ENCODE data around the gene STEAP1. TPM values are rescaled to one million over a fixed set of nuclear protein-coding genes. Genes with fewer than 3 reads are reported as not detected.
"Not testable (repeated sequence)": the region's sequence is repeated elsewhere in the genome, so short reads cannot be mapped to it uniquely, and the experiment has no call there.

The STEAP1 gene
- total RNA-seq, 6 experiments from 2014 or later: 5.0 to 60.4 (median 37.1) TPM

GRCh38 chr7:90180649-90181048 lies 26.4 kb downstream of the STEAP1 start:
- Histone ChIP-seq H3K4me1 (peaks cover 0 to 26% (median 0%) of the 10 kb centered on the region in 4 donors), H3K27me3 (no peaks in the 10 kb centered on the region), H3K4me3 (no peak overlapping the region), H3K27ac (peak overlapping the region in 1 of 3 donors; percentile 8), H3K36me3 (no peaks in the 10 kb centered on the region), H3K9me3 (no peaks in the 10 kb centered on the region)
- intact Hi-C loops (cut with DNase I): no loop called here
- ATAC-seq (peak in 3 of 4 donors; percentile 37 to 54 (median 39)), DNase-seq (no peak)
- TF ChIP-seq, protein P1, sequence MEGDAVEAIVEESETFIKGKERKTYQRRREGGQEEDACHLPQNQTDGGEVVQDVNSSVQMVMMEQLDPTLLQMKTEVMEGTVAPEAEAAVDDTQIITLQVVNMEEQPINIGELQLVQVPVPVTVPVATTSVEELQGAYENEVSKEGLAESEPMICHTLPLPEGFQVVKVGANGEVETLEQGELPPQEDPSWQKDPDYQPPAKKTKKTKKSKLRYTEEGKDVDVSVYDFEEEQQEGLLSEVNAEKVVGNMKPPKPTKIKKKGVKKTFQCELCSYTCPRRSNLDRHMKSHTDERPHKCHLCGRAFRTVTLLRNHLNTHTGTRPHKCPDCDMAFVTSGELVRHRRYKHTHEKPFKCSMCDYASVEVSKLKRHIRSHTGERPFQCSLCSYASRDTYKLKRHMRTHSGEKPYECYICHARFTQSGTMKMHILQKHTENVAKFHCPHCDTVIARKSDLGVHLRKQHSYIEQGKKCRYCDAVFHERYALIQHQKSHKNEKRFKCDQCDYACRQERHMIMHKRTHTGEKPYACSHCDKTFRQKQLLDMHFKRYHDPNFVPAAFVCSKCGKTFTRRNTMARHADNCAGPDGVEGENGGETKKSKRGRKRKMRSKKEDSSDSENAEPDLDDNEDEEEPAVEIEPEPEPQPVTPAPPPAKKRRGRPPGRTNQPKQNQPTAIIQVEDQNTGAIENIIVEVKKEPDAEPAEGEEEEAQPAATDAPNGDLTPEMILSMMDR (IDR thresholded peaks at IDR 0.05): no peak
- TF ChIP-seq POLR2A (IDR thresholded peaks at IDR 0.05): no peak

DNA sequence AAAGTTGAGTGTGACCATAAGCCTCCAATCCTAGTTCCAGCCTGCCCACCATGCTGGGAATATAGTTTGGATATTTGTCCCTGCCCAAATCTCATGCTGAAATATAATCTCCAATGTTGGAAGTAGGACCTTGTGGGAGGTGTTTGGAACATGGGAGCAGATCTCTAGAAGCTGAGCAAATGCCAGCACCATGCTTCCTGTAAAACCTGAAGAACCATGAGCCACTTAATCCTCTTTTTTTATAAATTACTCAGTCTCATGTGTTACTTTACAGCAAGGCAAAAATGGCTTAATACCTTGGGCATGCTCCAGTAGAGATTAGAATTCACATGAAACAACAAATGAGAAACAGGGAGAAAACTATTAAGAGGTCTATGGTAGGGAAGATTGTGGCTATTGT lies 27.2 kb downstream of the STEAP1 start:
- DNase-seq (no peak), ATAC-seq (no peak)
- no peaks in the 10 kb centered on the region for H3K36me3 ChIP-seq
- intact Hi-C loops (cut with DNase I): no loop called here
- no peaks in the 10 kb centered on the region for H3K27me3 ChIP-seq
- H3K27ac ChIP-seq: no peak overlapping the region
- H3K4me3 ChIP-seq: no peak overlapping the region
- TF ChIP-seq, protein P1 (IDR thresholded peaks at IDR 0.05): no peak
- TF ChIP-seq POLR2A (IDR thresholded peaks at IDR 0.05): no peak
- H3K9me3 ChIP-seq: no peaks in the 10 kb centered on the region
- H3K4me1 ChIP-seq: peaks cover 0 to 22% (median 0%) of the 10 kb centered on the region in 4 donors

DNA sequence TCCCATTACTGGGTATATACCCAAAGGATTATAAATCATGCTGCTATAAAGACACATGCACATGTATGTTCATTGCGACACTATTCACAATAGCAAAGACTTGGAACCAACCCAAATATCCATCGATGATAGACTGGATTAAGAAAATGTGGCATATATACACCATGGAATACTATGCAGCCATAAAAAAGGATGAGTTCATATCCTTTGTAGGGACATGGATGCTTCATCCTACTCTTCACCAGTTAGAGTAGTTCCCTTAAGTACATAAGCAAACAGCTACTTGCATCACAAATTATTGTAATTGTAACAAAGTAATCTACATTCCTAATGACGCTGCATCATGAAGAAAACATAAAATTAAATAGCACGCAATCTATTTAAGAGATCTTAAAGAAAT lies 32.0 kb downstream of the STEAP1 start:
- H3K27ac ChIP-seq; H3K4me3 ChIP-seq; intact Hi-C loops (cut with DNase I); H3K4me1 ChIP-seq; DNase-seq; H3K36me3 ChIP-seq; H3K27me3 ChIP-seq; H3K9me3 ChIP-seq; ATAC-seq: not testable (repeated sequence)
- 71% methylated on average over 4 of the region's 4 CpGs for WGBS (ENCODE audit: insufficient coverage, low coverage, low lambda C conversion rate, missing lambda C conversion rate)

DNA sequence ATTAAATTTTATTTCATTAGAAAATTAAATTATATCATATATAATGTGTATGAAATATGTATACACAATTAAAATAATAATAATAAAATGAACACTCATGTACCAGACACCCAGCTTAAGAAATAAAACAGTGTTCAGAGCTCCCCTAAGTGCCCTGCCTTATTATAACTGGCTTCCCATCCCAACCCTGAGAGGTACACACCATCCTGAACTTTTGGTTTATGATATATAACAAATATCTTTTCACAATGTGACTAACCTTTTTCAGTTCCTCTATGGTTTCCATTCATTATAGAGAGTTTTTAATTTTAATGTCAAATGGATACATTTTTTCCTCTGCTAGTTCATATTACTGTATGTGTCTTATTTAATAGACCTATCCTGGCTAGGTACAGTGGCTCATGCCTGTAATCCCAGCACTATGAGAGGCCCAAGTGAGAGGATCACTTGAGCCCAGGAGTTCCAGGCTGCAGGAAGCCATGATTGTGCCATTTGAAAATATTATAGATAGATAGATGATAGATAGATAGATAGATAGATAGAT lies 33.3 kb downstream of the STEAP1 start:
- Histone ChIP-seq H3K27me3 (no peaks in the 10 kb centered on the region), H3K9me3 (no peaks in the 10 kb centered on the region), H3K4me3 (no peak overlapping the region), H3K27ac (no peak overlapping the region), H3K4me1 (peaks cover 0 to 6% (median 0%) of the 10 kb centered on the region in 4 donors), H3K36me3 (no peaks in the 10 kb centered on the region)
- ATAC-seq (no peak), DNase-seq (no peak)
- intact Hi-C loops (cut with DNase I): no loop called here
- no peak for TF ChIP-seq POLR2A (IDR thresholded peaks at IDR 0.05)
- TF ChIP-seq, protein P1 (IDR thresholded peaks at IDR 0.05): no peak

- H3K36me3 ChIP-seq: no peaks in the 10 kb centered on the region
- WGBS (ENCODE audit: insufficient coverage, low coverage, low lambda C conversion rate, missing lambda C conversion rate): 25% methylated on average over 2 of the region's 2 CpGs
- intact Hi-C loops (cut with DNase I): no loop called here
- peaks cover 0 to 6% (median 0%) of the 10 kb centered on the region in 4 donors for H3K4me1 ChIP-seq
- DNase-seq (no peak), ATAC-seq (peak; percentile 70 to 98 (median 86))
- H3K4me3 ChIP-seq: no peak overlapping the region
- H3K9me3 ChIP-seq: no peaks in the 10 kb centered on the region
- H3K27ac ChIP-seq: no peak overlapping the region
- H3K27me3 ChIP-seq: no peaks in the 10 kb centered on the region
- TF ChIP-seq POLR2A (IDR thresholded peaks at IDR 0.05): no peak
- TF ChIP-seq, protein P1 (IDR thresholded peaks at IDR 0.05): no peak
Observed at GRCh38 chr7:90188281-90188680, 34.0 kb downstream of the STEAP1 start.

Measured in right lobe of liver (tissue), 6 donors.